ENCODE data around the gene CARD11.

Gene CARD11

DNA sequence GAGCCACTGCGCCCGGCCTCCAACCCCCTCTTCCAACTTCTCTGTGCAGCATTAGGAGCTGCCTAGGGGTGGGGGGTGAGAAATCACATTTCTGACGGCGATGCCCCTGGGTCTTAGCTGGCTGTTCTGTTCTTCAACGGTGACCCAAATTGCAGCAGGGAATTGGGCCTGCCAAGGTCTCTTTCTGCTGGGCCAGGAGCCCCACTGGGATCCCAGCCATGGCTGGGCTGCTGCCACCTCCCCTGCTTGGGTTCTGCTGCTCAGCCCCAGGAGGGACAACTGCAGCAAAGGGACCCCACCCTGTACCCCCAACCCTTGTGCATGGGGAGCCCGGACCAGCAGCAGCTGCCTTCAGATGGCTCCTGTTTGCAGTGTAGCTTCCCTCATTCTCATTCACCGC lies 155.9 kb downstream of the CARD11 start:
- TF ChIP-seq, protein P1, sequence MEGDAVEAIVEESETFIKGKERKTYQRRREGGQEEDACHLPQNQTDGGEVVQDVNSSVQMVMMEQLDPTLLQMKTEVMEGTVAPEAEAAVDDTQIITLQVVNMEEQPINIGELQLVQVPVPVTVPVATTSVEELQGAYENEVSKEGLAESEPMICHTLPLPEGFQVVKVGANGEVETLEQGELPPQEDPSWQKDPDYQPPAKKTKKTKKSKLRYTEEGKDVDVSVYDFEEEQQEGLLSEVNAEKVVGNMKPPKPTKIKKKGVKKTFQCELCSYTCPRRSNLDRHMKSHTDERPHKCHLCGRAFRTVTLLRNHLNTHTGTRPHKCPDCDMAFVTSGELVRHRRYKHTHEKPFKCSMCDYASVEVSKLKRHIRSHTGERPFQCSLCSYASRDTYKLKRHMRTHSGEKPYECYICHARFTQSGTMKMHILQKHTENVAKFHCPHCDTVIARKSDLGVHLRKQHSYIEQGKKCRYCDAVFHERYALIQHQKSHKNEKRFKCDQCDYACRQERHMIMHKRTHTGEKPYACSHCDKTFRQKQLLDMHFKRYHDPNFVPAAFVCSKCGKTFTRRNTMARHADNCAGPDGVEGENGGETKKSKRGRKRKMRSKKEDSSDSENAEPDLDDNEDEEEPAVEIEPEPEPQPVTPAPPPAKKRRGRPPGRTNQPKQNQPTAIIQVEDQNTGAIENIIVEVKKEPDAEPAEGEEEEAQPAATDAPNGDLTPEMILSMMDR (IDR thresholded peaks at IDR 0.05; ENCODE audit: extremely low read depth, insufficient read depth, missing control alignments): no peak

DNA sequence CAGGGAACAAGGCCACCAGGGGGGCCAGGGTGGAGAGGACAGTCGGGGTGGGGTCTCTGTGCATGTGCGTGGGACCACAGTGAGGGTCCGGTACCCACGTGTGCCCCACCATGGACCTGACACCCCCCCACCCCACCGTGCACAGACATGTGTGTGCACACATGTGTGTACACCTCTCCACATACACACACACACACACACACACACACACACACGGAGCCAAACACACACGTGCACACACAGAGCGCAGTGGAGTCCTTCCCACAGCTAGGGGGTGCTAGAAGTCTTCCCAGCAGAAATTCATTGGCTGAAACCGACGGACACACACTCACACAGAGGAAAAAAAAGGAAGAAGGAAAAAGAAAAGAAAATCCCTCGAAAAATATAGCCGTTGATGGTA lies 156.8 kb downstream of the CARD11 start:
- peak; percentile 84 for DNase-seq (ENCODE audit: low spot score)
- TF ChIP-seq, protein P1 (IDR thresholded peaks at IDR 0.05; ENCODE audit: extremely low read depth, insufficient read depth, missing control alignments): peak; percentile 91
- in situ Hi-C loops (cut with MboI; ENCODE audit: low pct_unique_long_range_greater_than_20kb, low sequenced_read_pairs, unreplicated experiment): no loop called here

More for the DNA sequence above, 155.9 kb downstream of the CARD11 start:
- DNase-seq (ENCODE audit: low spot score): no peak
- in situ Hi-C loops (cut with MboI; ENCODE audit: low pct_unique_long_range_greater_than_20kb, low sequenced_read_pairs, unreplicated experiment): no loop called here

DNA sequence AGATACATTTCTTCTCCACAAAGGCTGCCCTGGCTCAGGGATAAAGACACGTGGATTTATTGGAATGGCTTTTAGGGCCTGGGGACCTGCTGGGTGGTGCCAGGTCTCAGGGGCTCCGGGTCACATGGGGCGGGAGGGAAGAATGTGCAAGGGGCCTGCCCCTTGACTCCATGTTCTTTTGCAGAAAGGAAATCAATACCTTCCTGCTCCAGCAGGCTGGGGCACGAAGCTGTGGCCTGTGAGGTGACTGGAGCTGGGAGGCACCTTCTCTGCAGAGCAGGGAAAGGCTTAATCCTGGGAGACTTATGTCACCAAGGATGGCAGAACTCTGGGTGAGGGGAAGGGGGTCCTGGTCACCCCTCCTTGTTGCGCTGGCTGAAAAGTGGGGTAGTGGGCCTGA lies 157.3 kb downstream of the CARD11 start:
- TF ChIP-seq, protein P1 (IDR thresholded peaks at IDR 0.05; ENCODE audit: extremely low read depth, insufficient read depth, missing control alignments): no peak
- DNase-seq (ENCODE audit: low spot score): no peak
- in situ Hi-C loops (cut with MboI; ENCODE audit: low pct_unique_long_range_greater_than_20kb, low sequenced_read_pairs, unreplicated experiment): no loop called here

DNA sequence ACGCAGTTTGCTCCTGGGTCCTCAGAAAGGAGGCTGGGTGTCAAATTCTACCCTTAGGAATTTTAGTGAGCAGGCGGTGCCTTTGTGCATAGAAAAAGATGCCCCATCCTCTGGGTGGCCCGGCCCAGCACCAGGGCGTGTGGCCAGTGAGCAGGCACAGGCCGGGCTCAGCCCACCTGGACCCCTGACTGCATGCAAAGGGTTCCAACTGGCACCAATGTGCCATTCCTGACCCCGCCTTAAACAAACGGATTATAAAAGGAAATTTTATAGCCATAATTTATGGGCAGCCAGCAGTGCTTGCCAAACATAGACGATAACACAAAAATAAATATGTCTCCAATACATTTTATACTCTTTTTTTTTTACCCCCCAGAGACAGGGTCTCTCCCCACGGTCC lies 159.5 kb downstream of the CARD11 start:
- no peak for DNase-seq (ENCODE audit: low spot score)
- in situ Hi-C loops (cut with MboI; ENCODE audit: low pct_unique_long_range_greater_than_20kb, low sequenced_read_pairs, unreplicated experiment): no loop called here
- TF ChIP-seq, protein P1 (IDR thresholded peaks at IDR 0.05; ENCODE audit: extremely low read depth, insufficient read depth, missing control alignments): no peak

DNA sequence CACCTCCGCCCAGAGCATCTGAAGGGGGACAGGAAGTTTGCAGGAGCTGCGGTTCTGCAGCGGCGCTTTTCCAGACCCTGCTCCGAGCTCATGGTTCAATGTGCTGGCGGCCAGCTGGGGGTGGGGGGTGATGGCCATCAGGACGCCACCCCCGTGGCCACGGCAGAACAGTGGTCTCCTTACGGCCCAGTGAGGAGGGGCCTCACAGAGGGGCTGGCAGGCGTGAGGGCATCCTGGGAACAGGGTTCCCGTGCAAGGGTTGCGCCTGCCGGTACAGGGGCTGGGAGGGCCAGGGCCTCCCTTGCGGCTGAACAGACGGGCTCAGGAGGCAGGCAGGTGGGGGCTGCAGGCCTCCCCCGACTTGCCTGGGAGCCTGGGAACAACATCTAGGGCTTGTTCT lies 160.6 kb downstream of the CARD11 start:
- TF ChIP-seq, protein P1 (IDR thresholded peaks at IDR 0.05; ENCODE audit: extremely low read depth, insufficient read depth, missing control alignments): no peak
- in situ Hi-C loops (cut with MboI; ENCODE audit: low pct_unique_long_range_greater_than_20kb, low sequenced_read_pairs, unreplicated experiment): no loop called here
- no peak for DNase-seq (ENCODE audit: low spot score)

DNA sequence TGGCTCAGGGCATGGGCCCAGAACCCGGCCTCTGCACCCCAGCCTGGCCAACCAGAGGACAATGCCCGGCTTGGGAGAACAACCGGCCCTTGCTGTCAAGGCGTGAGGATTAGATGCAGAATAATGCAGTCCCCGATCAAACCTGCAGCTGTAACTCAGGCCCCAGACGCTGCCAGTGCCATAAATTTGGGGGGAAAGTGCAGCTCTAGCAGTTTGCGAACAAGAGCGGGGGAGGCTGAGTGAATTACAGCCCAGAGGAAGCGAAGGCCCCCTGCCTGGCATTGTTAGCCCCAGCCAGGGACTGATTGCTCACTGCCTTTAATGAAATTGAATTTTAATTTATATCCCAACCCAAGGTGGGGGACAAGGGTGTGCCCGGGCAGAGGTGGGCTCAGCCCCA lies 161.6 kb downstream of the CARD11 start:
- in situ Hi-C loops (cut with MboI; ENCODE audit: low pct_unique_long_range_greater_than_20kb, low sequenced_read_pairs, unreplicated experiment): no loop called here
- TF ChIP-seq, protein P1 (IDR thresholded peaks at IDR 0.05; ENCODE audit: extremely low read depth, insufficient read depth, missing control alignments): no peak
- DNase-seq (ENCODE audit: low spot score): no peak

All from GM13977 (cell line).